ENCODE results near the gene ST8SIA5.
A peak's percentile ranks its signal among the peaks of the same experiment; 100 is the strongest.

The ST8SIA5 gene

DNA sequence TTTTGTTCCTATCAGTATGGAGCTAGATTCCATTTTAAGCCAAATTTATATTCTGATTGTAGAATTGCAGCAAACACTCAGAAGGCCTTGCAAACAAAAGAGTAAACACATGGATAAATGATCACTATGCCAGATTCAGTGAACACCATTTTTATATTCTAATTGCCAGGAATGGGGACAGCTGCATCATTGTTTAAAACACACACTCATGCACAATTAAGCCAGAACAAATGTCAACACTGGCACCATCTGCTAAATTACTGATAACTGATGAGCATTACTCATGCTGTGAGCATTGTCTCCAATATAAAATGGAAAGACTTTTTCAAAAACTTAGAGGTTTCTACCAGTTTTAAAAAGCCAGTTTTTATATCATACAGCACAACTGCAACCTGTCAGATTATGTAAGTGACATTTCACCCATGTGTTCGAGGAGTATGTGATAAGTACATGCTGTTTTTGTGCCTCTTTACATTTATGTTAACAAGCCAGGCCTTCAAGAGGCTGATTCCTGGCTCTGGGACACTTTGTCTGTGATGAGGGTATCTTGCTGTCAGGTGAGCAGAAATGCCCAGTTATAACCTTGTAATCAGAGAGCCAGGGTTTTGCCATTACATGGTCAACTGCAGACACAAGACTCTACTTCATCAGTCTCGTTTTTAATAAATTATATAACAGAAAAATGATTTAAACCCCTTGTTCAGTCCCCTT is 4.4 kb upstream of the ST8SIA5 start:
- in situ Hi-C loops (cut with HindIII; ENCODE audit: low pct_ligation_motif_present, low sequenced_read_pairs), result no loop called here
- DNase-seq, result no peak
- no peak overlapping the region for H3K27ac ChIP-seq
- peaks cover 19% of the 10 kb centered on the region for H3K27me3 ChIP-seq (replicated peaks)
- TF ChIP-seq CTCF (IDR thresholded peaks at IDR 0.05; ENCODE audit: low read depth, low read length, missing control alignments), result no peak
- H3K36me3 ChIP-seq (replicated peaks), result no peaks in the 10 kb centered on the region
- no peak overlapping the region for H3K4me3 ChIP-seq (ENCODE audit: low read depth, low read length)

DNA sequence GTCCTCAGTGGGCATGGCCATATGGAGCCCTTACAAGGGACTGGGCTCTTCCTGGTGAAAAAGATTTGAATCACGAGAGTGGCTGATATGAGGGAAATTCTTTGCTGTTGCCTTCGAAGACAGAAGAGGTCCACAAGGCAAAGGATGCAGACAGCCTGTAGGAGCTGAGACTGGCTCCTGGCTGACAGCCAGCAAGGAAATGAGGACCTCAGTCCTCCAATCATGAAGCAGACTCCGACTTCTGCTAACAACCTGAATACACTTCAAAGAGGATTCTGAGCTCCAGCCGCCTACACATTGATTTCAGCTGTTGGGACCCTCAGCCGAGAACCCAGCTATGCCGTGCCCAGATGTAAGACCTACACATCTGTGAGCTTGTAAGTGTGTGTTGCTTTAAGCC is 3.0 kb upstream of the ST8SIA5 start:
- Histone ChIP-seq H3K36me3 (replicated peaks) (no peaks in the 10 kb centered on the region), H3K27ac (no peak overlapping the region), H3K4me3 (ENCODE audit: low read depth, low read length) (no peak overlapping the region), H3K27me3 (replicated peaks) (peaks cover 31% of the 10 kb centered on the region)
- in situ Hi-C loops (cut with HindIII; ENCODE audit: low pct_ligation_motif_present, low sequenced_read_pairs), result no loop called here
- no peak for DNase-seq
- TF ChIP-seq CTCF (IDR thresholded peaks at IDR 0.05; ENCODE audit: low read depth, low read length, missing control alignments), result no peak

DNA sequence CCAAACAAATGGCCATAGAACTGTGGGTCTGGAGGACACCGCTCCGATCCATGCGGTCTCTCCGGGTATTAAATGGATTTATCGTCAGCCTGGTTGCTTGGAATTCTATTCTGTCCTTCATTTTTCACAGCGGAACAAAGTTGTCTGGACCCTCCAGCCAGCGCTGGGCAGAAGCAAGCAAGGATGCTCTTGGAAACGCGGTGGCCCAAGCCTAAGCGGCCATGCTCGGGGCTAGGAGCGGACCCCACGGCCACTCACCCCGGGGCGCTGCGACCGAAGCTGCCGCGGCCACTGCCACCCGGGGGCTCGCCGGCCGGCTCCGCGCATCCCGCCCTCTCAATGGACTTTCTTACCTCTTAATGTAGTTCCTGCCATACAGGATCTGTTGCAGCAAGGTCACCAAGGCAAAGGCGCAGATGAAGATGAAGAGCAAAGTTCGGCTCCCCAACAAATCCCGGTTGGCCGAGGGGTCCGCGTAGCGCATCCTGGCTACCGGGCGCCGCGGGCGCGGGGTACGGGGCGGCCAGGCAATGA is 761 bp downstream of the ST8SIA5 start:
- Histone ChIP-seq H3K4me3 (ENCODE audit: low read depth, low read length) (no peak overlapping the region), H3K36me3 (replicated peaks) (no peaks in the 10 kb centered on the region), H3K27ac (no peak overlapping the region), H3K27me3 (replicated peaks) (peaks cover 34% of the 10 kb centered on the region)
- no peak for DNase-seq
- in situ Hi-C loops (cut with HindIII; ENCODE audit: low pct_ligation_motif_present, low sequenced_read_pairs), result no loop called here
- TF ChIP-seq CTCF (IDR thresholded peaks at IDR 0.05; ENCODE audit: low read depth, low read length, missing control alignments), result no peak

- in situ Hi-C loops (cut with HindIII; ENCODE audit: low pct_ligation_motif_present, low sequenced_read_pairs), result no loop called here
- no peak for DNase-seq
- TF ChIP-seq CTCF (IDR thresholded peaks at IDR 0.05; ENCODE audit: low read depth, low read length, missing control alignments), result no peak
- Histone ChIP-seq H3K36me3 (replicated peaks) (no peaks in the 10 kb centered on the region), H3K27me3 (replicated peaks) (peaks cover 35% of the 10 kb centered on the region), H3K27ac (no peak overlapping the region), H3K4me3 (ENCODE audit: low read depth, low read length) (no peak overlapping the region)
Measured at GRCh38 chr18:46755315-46756024, 1.4 kb downstream of the ST8SIA5 start.

GRCh38 chr18:46754661-46755292 is 2.1 kb downstream of the ST8SIA5 start:
- Histone ChIP-seq H3K36me3 (replicated peaks) (no peaks in the 10 kb centered on the region), H3K27ac (no peak overlapping the region), H3K4me3 (ENCODE audit: low read depth, low read length) (no peak overlapping the region), H3K27me3 (replicated peaks) (peaks cover 37% of the 10 kb centered on the region)
- peak; percentile 26 for TF ChIP-seq CTCF (IDR thresholded peaks at IDR 0.05; ENCODE audit: low read depth, low read length, missing control alignments)
- in situ Hi-C loops (cut with HindIII; ENCODE audit: low pct_ligation_motif_present, low sequenced_read_pairs), result no loop called here
- no peak for DNase-seq
